ENCODE data around the gene GABRR1.
"Not testable (repeated sequence)": the region's sequence is repeated elsewhere in the genome, so short reads cannot be mapped to it uniquely, and the experiment has no call there.

The GABRR1 gene

GRCh38 chr6:89131599-89131998, 85.6 kb downstream of the GABRR1 start:
- no peaks in the 10 kb centered on the region for H3K27me3 ChIP-seq (ENCODE audit: control insufficient read depth, insufficient read depth, low read length)
- no peak overlapping the region for H3K4me3 ChIP-seq (ENCODE audit: low read length)
- H3K36me3 ChIP-seq (ENCODE audit: control insufficient read depth, insufficient read depth, low read length) = no peaks in the 10 kb centered on the region
- H3K9me3 ChIP-seq (ENCODE audit: control insufficient read depth, low read length) = no peaks in the 10 kb centered on the region
- no peak overlapping the region for H3K9ac ChIP-seq (ENCODE audit: low read length)
- H3K4me1 ChIP-seq (ENCODE audit: control insufficient read depth, insufficient read depth, low read length) = no peaks in the 10 kb centered on the region

GRCh38 chr6:89128256-89128671, 88.9 kb downstream of the GABRR1 start:
- H3K9ac ChIP-seq (ENCODE audit: low read length); H3K27me3 ChIP-seq (ENCODE audit: control insufficient read depth, insufficient read depth, low read length); H3K36me3 ChIP-seq (ENCODE audit: control insufficient read depth, insufficient read depth, low read length); H3K4me3 ChIP-seq (ENCODE audit: low read length); H3K9me3 ChIP-seq (ENCODE audit: control insufficient read depth, low read length); H3K4me1 ChIP-seq (ENCODE audit: control insufficient read depth, insufficient read depth, low read length): not testable (repeated sequence)

Measured in mucosa of stomach (tissue), 1 donor.